Cardiac fibroblast (primary cell): ENCODE measurements around the gene GXYLT2.

Experiments used
- DNase-seq, 2 donors: peaks; one replicate each; pipeline versions ENCODE4 v3.0.0 to v3.0.0-alpha.2; 2010; ENCODE audit warnings: low read depth in 2 of 2
- H3K4me3 ChIP-seq, 2 donors: replicated peaks in 1 of 2; 1 replicate in 1 of 2; 2 replicates in 1 of 2; pipeline ENCODE4 v1.5.1; 2011; ENCODE audit warnings: low read depth in 2 of 2, low read length in 2 of 2, mild to moderate bottlenecking in 2 of 2, moderate library complexity in 1 of 2
- CTCF ChIP-seq: IDR thresholded peaks from one replicate; pipeline ENCODE4 v1.5.1; 2011; ENCODE audit warnings: low read depth, mild to moderate bottlenecking, low read length, inconsistent platforms

GXYLT2 gene

GRCh38 chr3:73007992-73008712 lies 120.3 kb downstream of the GXYLT2 start:
- DNase-seq: no peak
- H3K4me3 ChIP-seq: no peak overlapping the region
- no peak for TF ChIP-seq CTCF

GRCh38 chr3:73009008-73009407 lies 121.2 kb downstream of the GXYLT2 start:
- no peak for TF ChIP-seq CTCF
- no peak overlapping the region for H3K4me3 ChIP-seq
- DNase-seq: no peak

- H3K4me3 ChIP-seq: no peak overlapping the region
- TF ChIP-seq CTCF: no peak
- DNase-seq: no peak
Measured at GRCh38 chr3:73009750-73010149, 121.9 kb downstream of the GXYLT2 start.

- no peak overlapping the region for H3K4me3 ChIP-seq
- no peak for DNase-seq
- no peak for TF ChIP-seq CTCF
Measured at GRCh38 chr3:73010158-73010557, 122.3 kb downstream of the GXYLT2 start.

GRCh38 chr3:73018298-73018697 lies 130.5 kb downstream of the GXYLT2 start:
- no peak for DNase-seq
- H3K4me3 ChIP-seq: no peak overlapping the region
- no peak for TF ChIP-seq CTCF

GRCh38 chr3:73018790-73019441 lies 131.1 kb downstream of the GXYLT2 start:
- TF ChIP-seq CTCF: no peak
- no peak for DNase-seq
- no peak overlapping the region for H3K4me3 ChIP-seq
